Measurements from ENCODE around the gene CORO6. TPM values are rescaled to one million over a fixed set of nuclear protein-coding genes. Genes with fewer than 3 reads are reported as not detected.

The CORO6 gene
- total and polyA plus RNA-seq, 2 experiments from 2014 or later, result 2.6 to 5.2 TPM

GRCh38 chr17:29571883-29572681, 50.6 kb downstream of the CORO6 start (continued):
- TF ChIP-seq STAT1 (IDR thresholded peaks at IDR 0.05; ENCODE audit: unreplicated experiment) (no peak), ZNF114 (CRISPR knock-in tag; IDR thresholded peaks at IDR 0.05) (no peak), NANOG (IDR thresholded peaks at IDR 0.05; ENCODE audit: borderline replicate concordance) (no peak), EZH2phosphoT487 (IDR thresholded peaks at IDR 0.05; ENCODE audit: unreplicated experiment) (no peak)
- TF ChIP-seq, protein P1, sequence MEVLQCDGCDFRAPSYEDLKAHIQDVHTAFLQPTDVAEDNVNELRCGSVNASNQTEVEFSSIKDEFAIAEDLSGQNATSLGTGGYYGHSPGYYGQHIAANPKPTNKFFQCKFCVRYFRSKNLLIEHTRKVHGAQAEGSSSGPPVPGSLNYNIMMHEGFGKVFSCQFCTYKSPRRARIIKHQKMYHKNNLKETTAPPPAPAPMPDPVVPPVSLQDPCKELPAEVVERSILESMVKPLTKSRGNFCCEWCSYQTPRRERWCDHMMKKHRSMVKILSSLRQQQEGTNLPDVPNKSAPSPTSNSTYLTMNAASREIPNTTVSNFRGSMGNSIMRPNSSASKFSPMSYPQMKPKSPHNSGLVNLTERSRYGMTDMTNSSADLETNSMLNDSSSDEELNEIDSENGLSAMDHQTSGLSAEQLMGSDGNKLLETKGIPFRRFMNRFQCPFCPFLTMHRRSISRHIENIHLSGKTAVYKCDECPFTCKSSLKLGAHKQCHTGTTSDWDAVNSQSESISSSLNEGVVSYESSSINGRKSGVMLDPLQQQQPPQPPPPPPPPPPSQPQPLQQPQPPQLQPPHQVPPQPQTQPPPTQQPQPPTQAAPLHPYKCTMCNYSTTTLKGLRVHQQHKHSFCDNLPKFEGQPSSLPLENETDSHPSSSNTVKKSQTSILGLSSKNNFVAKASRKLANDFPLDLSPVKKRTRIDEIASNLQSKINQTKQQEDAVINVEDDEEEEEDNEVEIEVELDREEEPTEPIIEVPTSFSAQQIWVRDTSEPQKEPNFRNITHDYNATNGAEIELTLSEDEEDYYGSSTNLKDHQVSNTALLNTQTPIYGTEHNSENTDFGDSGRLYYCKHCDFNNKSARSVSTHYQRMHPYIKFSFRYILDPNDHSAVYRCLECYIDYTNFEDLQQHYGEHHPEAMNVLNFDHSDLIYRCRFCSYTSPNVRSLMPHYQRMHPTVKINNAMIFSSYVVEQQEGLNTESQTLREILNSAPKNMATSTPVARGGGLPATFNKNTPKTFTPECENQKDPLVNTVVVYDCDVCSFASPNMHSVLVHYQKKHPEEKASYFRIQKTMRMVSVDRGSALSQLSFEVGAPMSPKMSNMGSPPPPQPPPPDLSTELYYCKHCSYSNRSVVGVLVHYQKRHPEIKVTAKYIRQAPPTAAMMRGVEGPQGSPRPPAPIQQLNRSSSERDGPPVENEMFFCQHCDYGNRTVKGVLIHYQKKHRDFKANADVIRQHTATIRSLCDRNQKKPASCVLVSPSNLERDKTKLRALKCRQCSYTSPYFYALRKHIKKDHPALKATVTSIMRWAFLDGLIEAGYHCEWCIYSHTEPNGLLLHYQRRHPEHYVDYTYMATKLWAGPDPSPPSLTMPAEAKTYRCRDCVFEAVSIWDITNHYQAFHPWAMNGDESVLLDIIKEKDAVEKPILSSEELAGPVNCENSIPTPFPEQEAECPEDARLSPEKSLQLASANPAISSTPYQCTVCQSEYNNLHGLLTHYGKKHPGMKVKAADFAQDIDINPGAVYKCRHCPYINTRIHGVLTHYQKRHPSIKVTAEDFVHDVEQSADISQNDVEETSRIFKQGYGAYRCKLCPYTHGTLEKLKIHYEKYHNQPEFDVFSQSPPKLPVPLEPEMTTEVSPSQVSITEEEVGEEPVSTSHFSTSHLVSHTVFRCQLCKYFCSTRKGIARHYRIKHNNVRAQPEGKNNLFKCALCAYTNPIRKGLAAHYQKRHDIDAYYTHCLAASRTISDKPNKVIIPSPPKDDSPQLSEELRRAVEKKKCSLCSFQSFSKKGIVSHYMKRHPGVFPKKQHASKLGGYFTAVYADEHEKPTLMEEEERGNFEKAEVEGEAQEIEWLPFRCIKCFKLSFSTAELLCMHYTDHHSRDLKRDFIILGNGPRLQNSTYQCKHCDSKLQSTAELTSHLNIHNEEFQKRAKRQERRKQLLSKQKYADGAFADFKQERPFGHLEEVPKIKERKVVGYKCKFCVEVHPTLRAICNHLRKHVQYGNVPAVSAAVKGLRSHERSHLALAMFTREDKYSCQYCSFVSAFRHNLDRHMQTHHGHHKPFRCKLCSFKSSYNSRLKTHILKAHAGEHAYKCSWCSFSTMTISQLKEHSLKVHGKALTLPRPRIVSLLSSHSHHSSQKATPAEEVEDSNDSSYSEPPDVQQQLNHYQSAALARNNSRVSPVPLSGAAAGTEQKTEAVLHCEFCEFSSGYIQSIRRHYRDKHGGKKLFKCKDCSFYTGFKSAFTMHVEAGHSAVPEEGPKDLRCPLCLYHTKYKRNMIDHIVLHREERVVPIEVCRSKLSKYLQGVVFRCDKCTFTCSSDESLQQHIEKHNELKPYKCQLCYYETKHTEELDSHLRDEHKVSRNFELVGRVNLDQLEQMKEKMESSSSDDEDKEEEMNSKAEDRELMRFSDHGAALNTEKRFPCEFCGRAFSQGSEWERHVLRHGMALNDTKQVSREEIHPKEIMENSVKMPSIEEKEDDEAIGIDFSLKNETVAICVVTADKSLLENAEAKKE (CRISPR knock-in tag; IDR thresholded peaks at IDR 0.05), result no peak

DNA sequence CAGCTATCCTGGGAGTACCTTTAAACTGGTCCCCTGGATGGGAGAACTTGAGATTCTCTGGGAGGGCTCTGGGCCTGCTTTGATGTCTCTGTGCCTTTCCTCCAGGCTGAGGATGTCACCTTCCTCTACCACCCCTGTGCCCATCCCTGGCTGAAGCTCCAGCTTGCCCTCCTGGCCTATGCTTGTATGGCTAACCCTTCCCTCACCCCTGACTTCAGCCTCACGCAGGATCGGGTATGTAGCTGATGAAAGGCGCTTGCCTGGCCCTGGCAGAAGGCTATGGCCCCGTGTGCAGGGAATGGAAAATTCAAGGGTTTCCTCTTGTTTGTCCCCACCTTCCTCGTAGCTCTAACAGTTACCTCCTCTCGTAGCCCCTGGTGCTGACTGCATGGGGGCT, 51.2 kb downstream of the CORO6 start:
- Histone ChIP-seq H2AFZ (no peak overlapping the region), H3K27me3 (ENCODE audit: insufficient read depth) (peaks cover 30% of the 10 kb centered on the region), H3K27ac (ENCODE audit: low read depth) (no peak overlapping the region), H3K4me1 (ENCODE audit: insufficient read depth) (peaks cover 5% of the 10 kb centered on the region; the same call in 1 of the 2 replicates), H4K20me1 (replicated peaks; ENCODE audit: insufficient read depth) (no peaks in the 10 kb centered on the region; the same call in 1 of the 2 replicates), H3K4me2 (no peak overlapping the region), H3K9me2 (ENCODE audit: insufficient read depth) (no peaks in the 10 kb centered on the region), H3K79me2 (replicated peaks; ENCODE audit: insufficient read depth) (no peaks in the 10 kb centered on the region), H3K36me3 (ENCODE audit: insufficient read depth) (no peaks in the 10 kb centered on the region; the same call in 1 of the 2 replicates), H3K4me3 (no peak overlapping the region), H3F3A (replicated peaks; ENCODE audit: low read depth) (peaks cover 23% of the 10 kb centered on the region)
- Mint-ChIP-seq H3K36me3 (ENCODE audit: low read depth) (peaks cover 15% of the 10 kb centered on the region), H3K27ac (no peak overlapping the region), H3K27me3 (ENCODE audit: insufficient read depth, low read depth, poor library complexity) (peaks cover 33% of the 10 kb centered on the region), H3K9me3 (no peaks in the 10 kb centered on the region), H3K4me3 (no peak overlapping the region), H3K4me1 (peaks cover 10% of the 10 kb centered on the region; the same call in 2 of the 3 replicates)
- ATAC-seq, result no peak
- DNase-seq (ENCODE audit: low spot score), result no peak
- TF ChIP-seq ZNF331 (CRISPR knock-in tag; IDR thresholded peaks at IDR 0.05; ENCODE audit: low read depth) (no peak), STAT1 (IDR thresholded peaks at IDR 0.05; ENCODE audit: unreplicated experiment) (no peak), ZNF114 (CRISPR knock-in tag; IDR thresholded peaks at IDR 0.05) (no peak)
- TF ChIP-seq, protein P1 (CRISPR knock-in tag; IDR thresholded peaks at IDR 0.05), result no peak
